GM12878 (cell line): ENCODE measurements around the gene POU2F1. TPM values are rescaled to one million over a fixed set of nuclear protein-coding genes. Genes with fewer than 3 reads are reported as not detected.
A peak's percentile ranks its signal among the peaks of the same experiment; 100 is the strongest.

Source experiments
- ATAC-seq: fragments of 200-7000 bp; cut with Tn5 transposase; 3 replicates; pipeline ENCODE4 v1.9.1; 2020; ENCODE audit warnings: mild to moderate bottlenecking, moderate library complexity
- BruUV-seq: library from RNA; stranded (reverse); fragments of 400-500 nt; replicated peaks from 2 replicates; lab custom pipeline; 2021; lab: Mats Ljungman, UMichigan
- CTCF ChIA-PET: fragments of 300-600 bp; sonication (Branson Sonifier 250); formaldehyde crosslinking; extraction: SDS; loops from one replicate; lab custom pipeline; 2021; ENCODE audit warnings: inconsistent platforms; lab: Yijun Ruan, JAX
- POLR2A ChIA-PET: fragments of 350-600 bp; formaldehyde crosslinking; extraction: SDS; loops from one replicate; lab custom pipeline; 2021; ENCODE audit warnings: inconsistent platforms; lab: Charles Lee
- RAD21 ChIA-PET: fragments of 300-600 bp; sonication (Branson Sonifier 250); formaldehyde crosslinking; loops from one replicate; lab custom pipeline; 2023; ENCODE audit warnings: antibody characterized with exemption; ENCODE audit not compliant: unreplicated experiment; lab: Charles Lee
- SMC1A ChIA-PET: fragments of 300-600 bp; sonication (Branson Sonifier 250); formaldehyde crosslinking; loops from one replicate; lab custom pipeline; 2023; ENCODE audit not compliant: unreplicated experiment, uncharacterized antibody; lab: Charles Lee
- DNase-seq: peaks from one replicate; pipeline ENCODE4 v3.0.0-alpha.2; 2011; ENCODE audit warnings: low read depth, low spot score
- FAIRE-seq: peaks from 3 replicates; lab custom pipeline; 2011; peaks lifted over from hg19 to GRCh38; lab: Jason Lieb, UNC
- H2AFZ ChIP-seq: 2 replicates; pipeline ENCODE4 v1.6.0; 2011; ENCODE audit warnings: low read depth, low read length, control low read depth; ENCODE audit not compliant: control insufficient read depth
- H3K27ac ChIP-seq: 2 replicates; pipeline ENCODE4 v1.5.1; 2011; ENCODE audit warnings: control low read depth; ENCODE audit not compliant: control insufficient read depth, insufficient read depth
- H3K27me3 ChIP-seq, 2 experiments: replicated peaks in 1 of 2; 2 replicates each; pipeline versions ENCODE4 v1.6.0 to v1.6.1; 2011; ENCODE audit warnings: low read length in 1 of 2; ENCODE audit not compliant: control insufficient read depth in 2 of 2, insufficient read depth in 2 of 2
- H3K36me3 ChIP-seq, 2 experiments: 2 replicates each; pipeline ENCODE4 v1.5.1; 2011; ENCODE audit warnings: low read length in 1 of 2; ENCODE audit not compliant: control insufficient read depth in 2 of 2, insufficient read depth in 2 of 2
- H3K4me1 ChIP-seq: 2 replicates; pipeline ENCODE4 v1.6.1; 2011; ENCODE audit warnings: mild to moderate bottlenecking, low read length, moderate library complexity, mixed read lengths; ENCODE audit not compliant: control insufficient read depth, insufficient read depth
- H3K4me2 ChIP-seq: 2 replicates; pipeline ENCODE4 v1.6.0; 2011; ENCODE audit warnings: control low read depth; ENCODE audit not compliant: control insufficient read depth, insufficient read depth
- H3K4me3 ChIP-seq: fragments of 200-600 bp; sonication (generic); 2 replicates; pipeline ENCODE4 v1.5.1; 2016
- H3K79me2 ChIP-seq: 2 replicates; pipeline ENCODE4 v1.6.0; 2011; ENCODE audit warnings: low read length; ENCODE audit not compliant: control insufficient read depth, insufficient read depth
- H3K9ac ChIP-seq: 2 replicates; pipeline ENCODE4 v1.8.0; 2011; ENCODE audit warnings: low read length, control low read depth, mixed read lengths; ENCODE audit not compliant: control insufficient read depth, insufficient read depth
- H3K9me3 ChIP-seq: replicated peaks from 3 replicates; pipeline ENCODE4 v1.5.1; 2011; ENCODE audit warnings: mild to moderate bottlenecking, low read length; ENCODE audit not compliant: control insufficient read depth, insufficient read depth
- H4K20me1 ChIP-seq: 2 replicates; pipeline ENCODE4 v1.6.0; 2011; ENCODE audit not compliant: control insufficient read depth, insufficient read depth
- FOS ChIP-seq: IDR thresholded peaks from 3 replicates; pipeline ENCODE4 v1.6.1; 2011; ENCODE audit warnings: borderline replicate concordance; ENCODE audit not compliant: insufficient read length; ENCODE audit errors: extremely low read depth
- STAT1 ChIP-seq: fragments of 450-650 bp; conservative IDR thresholded peaks from 2 replicates; pipeline ENCODE4 v1.6.1; 2014; ENCODE audit warnings: antibody characterized with exemption, mild to moderate bottlenecking
- YY1 ChIP-seq: IDR thresholded peaks from 2 replicates; pipeline ENCODE4 v1.6.1; 2011; ENCODE audit warnings: low read depth, mild to moderate bottlenecking, low read length
- WGBS: methylation state at CpG from one replicate; pipeline ENCODE4 v1.1.6; 2016; ENCODE audit warnings: low lambda C conversion rate; ENCODE audit not compliant: insufficient replicate concordance, insufficient coverage; ENCODE audit errors: missing lambda C conversion rate; 5-methylcytosine and 5-hydroxymethylcytosine counted together
- in situ Hi-C: fragments of 300-500 bp; cut with MboI; formaldehyde crosslinking; loops from 9 replicates; pipeline ENCODE4 v1.14.3; 2018; ENCODE audit warnings: mixed read lengths
- intact Hi-C: fragments of 100-400 bp; cut with micrococcal nuclease; formaldehyde crosslinking; loops from one replicate; pipeline ENCODE4 v1.14.2; 2022; ENCODE audit not compliant: unreplicated experiment
- polyA plus RNA-seq, 11 experiments: library from polyadenylated mRNA; depleted of rRNA in 4 of 11; unstranded in 6 of 11; stranded (reverse) in 5 of 11; fragments of >200 nt; fragmentation: Nextera tagmentation in 4 of 11; fragmentation: Illumina TruSeq in 1 of 11; extraction: Ambion mirVana in 4 of 11; extraction: Trizol in 1 of 11; gene quantifications; 1 replicate in 1 of 11; 2 replicates in 10 of 11; pipeline versions ENCODE4 v1.2.1 to v1.2.3, GENCODE V29; 2011 to 2016; ENCODE audit warnings: inconsistent platforms in 2 of 11, missing spikeins in 2 of 11, low read depth in 1 of 11
- total RNA-seq, 4 experiments: library from RNA; depleted of rRNA in 3 of 4; stranded (reverse); fragments of >200 nt in 3 of 4; fragmentation: Illumina TruSeq in 1 of 4; extraction: Trizol in 1 of 4; gene quantifications; 2 replicates each; pipeline versions ENCODE4 v1.2.1 to v1.2.3, GENCODE V29; 2013 to 2021
- TF ChIP-seq, protein P1 (sequence below): IDR thresholded peaks from 2 replicates; pipeline ENCODE4 v1.6.1; 2012; ENCODE audit warnings: low read depth, low read length, improper control_type of control experiment
- TF ChIP-seq, protein P2 (sequence below): IDR thresholded peaks from 2 replicates; pipeline ENCODE4 v1.6.1; 2011; ENCODE audit warnings: low read depth, mild to moderate bottlenecking, low read length, moderate library complexity, borderline replicate concordance; ENCODE audit errors: extremely low read depth
- TF ChIP-seq, protein P3 (sequence below): fragments of 150-350 bp; IDR thresholded peaks from 2 replicates; pipeline ENCODE4 v1.6.1; 2014; ENCODE audit warnings: mild to moderate bottlenecking, low read depth, low read length
- TF ChIP-seq, protein P4 (sequence below): fragments of 450-650 bp; IDR thresholded peaks from 2 replicates; pipeline ENCODE4 v1.6.1; 2017; ENCODE audit warnings: mild to moderate bottlenecking, moderate library complexity
- TF ChIP-seq, protein P5 (sequence below): IDR thresholded peaks from 2 replicates; pipeline ENCODE4 v1.6.1; 2012; ENCODE audit warnings: low read depth, low read length, improper control_type of control experiment

POU2F1 gene
- total and polyA plus RNA-seq, 10 of the 15 experiments (the other 5 are each of a cell fraction or from before 2014, with no cell fraction given): 2.5 to 21.7 (median 12.5) TPM

DNA sequence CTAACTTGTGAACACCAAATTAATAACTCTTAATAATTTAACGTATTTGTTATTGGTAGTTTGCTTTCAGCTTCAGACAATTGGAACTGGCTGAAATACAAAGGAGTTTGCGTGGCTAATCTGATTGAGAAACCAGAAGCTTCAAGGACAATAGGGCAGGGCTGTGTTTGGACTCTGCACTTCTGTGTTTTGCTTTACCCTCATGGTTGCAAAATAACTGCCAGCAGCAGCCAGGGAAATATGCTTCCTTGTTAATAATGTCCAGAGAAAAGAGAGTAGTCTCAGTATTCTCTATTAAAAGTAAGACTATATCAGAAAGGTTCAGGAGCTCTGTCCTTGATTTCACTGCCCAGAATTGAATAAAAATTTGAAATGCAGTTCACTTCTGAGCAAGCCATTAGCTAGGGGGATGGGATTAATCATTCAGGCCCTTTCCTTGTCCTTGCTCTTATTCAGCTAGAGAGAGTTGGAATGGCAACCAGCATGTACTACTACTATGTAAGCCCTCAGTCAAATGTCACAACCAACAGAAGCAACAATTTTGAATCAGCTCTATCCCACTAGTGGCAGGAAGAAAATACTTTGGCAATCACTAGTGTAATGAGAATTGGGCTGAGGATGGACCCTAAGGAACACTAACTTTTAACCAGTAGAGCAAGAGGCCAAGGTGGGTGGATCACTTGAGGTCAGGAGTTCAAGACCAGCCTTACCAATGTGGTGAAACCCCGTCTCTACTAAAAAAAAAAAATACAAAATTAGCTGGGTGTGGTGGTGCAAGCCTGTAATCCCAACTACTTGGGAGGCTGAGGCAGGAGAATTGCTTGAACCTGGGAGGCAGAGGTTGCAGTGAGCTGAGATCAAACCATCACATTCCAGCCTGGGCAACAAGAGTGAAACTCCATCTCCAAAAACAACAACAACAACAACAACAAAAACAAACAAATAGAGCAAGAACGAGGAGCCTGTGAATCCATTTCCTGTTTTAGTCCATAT, 76.8 kb downstream of the POU2F1 start:
- Histone ChIP-seq H3K4me3 (no peak overlapping the region), H3K4me1 (no peaks in the 10 kb centered on the region), H3K27ac (no peak overlapping the region), H3K36me3 (no peaks in the 10 kb centered on the region), H4K20me1 (no peaks in the 10 kb centered on the region), H2AFZ (no peak overlapping the region), H3K27me3 (no peaks in the 10 kb centered on the region), H3K9me3 (no peaks in the 10 kb centered on the region; the same call in 1 of the 3 replicates), H3K9ac (no peak overlapping the region), H3K4me2 (no peak overlapping the region), H3K79me2 (peaks cover 3% of the 10 kb centered on the region)
- intact Hi-C loops: no loop called here
- FAIRE-seq: no peak
- 100% methylated on average over 4 of the region's 4 CpGs for WGBS
- ATAC-seq: 0 out of 3 replicates have a peak, but pooled peaks have one; percentile 22
- POLR2A ChIA-PET: interaction anchor here (1.0 kb wide), 1 partner anchor 31 kb away, joined by 10 read pairs; no protein-coding TSS in a partner anchor
- CTCF ChIA-PET: interaction anchor here (0.9 to 2.9 kb wide), 4 partner anchors 10 to 33 kb away, joined by 3 to 14 read pairs (median 3); no protein-coding TSS in a partner anchor
- RAD21 ChIA-PET: interaction anchor here (1.1 kb wide), 1 partner anchor 34 kb away, joined by 4 read pairs; no protein-coding TSS in a partner anchor
- no peak for DNase-seq
- in situ Hi-C loops: no loop called here
- BruUV-seq: no TSS peak
- SMC1A ChIA-PET: interaction anchor here (1.1 to 2.6 kb wide), 4 partner anchors 10 to 55 kb away, joined by 3 to 8 read pairs (median 6); no protein-coding TSS in a partner anchor
- TF ChIP-seq STAT1: no peak
- no peak for TF ChIP-seq FOS
- TF ChIP-seq, protein P1, sequence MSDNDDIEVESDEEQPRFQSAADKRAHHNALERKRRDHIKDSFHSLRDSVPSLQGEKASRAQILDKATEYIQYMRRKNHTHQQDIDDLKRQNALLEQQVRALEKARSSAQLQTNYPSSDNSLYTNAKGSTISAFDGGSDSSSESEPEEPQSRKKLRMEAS: no peak
- TF ChIP-seq, protein P2, sequence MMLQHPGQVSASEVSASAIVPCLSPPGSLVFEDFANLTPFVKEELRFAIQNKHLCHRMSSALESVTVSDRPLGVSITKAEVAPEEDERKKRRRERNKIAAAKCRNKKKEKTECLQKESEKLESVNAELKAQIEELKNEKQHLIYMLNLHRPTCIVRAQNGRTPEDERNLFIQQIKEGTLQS: no peak
- no peak for TF ChIP-seq YY1
- TF ChIP-seq, protein P3, sequence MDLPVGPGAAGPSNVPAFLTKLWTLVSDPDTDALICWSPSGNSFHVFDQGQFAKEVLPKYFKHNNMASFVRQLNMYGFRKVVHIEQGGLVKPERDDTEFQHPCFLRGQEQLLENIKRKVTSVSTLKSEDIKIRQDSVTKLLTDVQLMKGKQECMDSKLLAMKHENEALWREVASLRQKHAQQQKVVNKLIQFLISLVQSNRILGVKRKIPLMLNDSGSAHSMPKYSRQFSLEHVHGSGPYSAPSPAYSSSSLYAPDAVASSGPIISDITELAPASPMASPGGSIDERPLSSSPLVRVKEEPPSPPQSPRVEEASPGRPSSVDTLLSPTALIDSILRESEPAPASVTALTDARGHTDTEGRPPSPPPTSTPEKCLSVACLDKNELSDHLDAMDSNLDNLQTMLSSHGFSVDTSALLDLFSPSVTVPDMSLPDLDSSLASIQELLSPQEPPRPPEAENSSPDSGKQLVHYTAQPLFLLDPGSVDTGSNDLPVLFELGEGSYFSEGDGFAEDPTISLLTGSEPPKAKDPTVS: no peak
- TF ChIP-seq, protein P4, sequence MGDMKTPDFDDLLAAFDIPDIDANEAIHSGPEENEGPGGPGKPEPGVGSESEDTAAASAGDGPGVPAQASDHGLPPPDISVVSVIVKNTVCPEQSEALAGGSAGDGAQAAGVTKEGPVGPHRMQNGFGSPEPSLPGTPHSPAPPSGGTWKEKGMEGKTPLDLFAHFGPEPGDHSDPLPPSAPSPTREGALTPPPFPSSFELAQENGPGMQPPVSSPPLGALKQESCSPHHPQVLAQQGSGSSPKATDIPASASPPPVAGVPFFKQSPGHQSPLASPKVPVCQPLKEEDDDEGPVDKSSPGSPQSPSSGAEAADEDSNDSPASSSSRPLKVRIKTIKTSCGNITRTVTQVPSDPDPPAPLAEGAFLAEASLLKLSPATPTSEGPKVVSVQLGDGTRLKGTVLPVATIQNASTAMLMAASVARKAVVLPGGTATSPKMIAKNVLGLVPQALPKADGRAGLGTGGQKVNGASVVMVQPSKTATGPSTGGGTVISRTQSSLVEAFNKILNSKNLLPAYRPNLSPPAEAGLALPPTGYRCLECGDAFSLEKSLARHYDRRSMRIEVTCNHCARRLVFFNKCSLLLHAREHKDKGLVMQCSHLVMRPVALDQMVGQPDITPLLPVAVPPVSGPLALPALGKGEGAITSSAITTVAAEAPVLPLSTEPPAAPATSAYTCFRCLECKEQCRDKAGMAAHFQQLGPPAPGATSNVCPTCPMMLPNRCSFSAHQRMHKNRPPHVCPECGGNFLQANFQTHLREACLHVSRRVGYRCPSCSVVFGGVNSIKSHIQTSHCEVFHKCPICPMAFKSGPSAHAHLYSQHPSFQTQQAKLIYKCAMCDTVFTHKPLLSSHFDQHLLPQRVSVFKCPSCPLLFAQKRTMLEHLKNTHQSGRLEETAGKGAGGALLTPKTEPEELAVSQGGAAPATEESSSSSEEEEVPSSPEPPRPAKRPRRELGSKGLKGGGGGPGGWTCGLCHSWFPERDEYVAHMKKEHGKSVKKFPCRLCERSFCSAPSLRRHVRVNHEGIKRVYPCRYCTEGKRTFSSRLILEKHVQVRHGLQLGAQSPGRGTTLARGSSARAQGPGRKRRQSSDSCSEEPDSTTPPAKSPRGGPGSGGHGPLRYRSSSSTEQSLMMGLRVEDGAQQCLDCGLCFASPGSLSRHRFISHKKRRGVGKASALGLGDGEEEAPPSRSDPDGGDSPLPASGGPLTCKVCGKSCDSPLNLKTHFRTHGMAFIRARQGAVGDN: no peak
- TF ChIP-seq, protein P5, sequence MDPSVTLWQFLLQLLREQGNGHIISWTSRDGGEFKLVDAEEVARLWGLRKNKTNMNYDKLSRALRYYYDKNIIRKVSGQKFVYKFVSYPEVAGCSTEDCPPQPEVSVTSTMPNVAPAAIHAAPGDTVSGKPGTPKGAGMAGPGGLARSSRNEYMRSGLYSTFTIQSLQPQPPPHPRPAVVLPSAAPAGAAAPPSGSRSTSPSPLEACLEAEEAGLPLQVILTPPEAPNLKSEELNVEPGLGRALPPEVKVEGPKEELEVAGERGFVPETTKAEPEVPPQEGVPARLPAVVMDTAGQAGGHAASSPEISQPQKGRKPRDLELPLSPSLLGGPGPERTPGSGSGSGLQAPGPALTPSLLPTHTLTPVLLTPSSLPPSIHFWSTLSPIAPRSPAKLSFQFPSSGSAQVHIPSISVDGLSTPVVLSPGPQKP: no peak
